DMS53 (cell line): ENCODE results near the gene IL17RD.

Experiments used
- DNase-seq: peaks from one replicate; lab custom pipeline; 2025; lab: John Stamatoyannopoulos, UW

Gene IL17RD

GRCh38 chr3:57164657-57165573 lies at the start of gene IL17RD:
TSS of gene IL17RD (minus strand) at chr3:57165353. CDS start at chr3:57165286, 67 bp downstream.
- peak; percentile 74 for DNase-seq

GRCh38 chr3:57206423-57206822 lies 41.3 kb upstream of the IL17RD start:
- no peak for DNase-seq

DNA sequence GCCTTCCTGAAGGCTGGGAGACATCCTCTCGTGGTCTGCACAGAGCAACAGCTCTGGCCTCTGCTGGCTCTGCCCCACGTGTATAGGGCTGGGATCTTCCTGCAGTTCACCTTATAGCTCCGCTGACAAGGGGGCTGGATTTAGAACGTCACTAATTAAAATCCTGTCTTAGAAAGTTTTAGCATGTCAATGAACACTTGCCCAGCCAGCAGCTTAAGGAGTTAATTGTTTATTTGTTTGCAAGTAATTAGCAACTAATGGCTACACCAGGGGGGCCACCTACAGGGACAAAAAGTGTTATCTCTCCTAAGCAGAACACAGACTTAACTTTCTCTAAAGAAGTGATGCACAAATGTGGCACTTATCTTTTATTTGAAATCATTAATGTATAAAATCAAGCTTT lies 34.7 kb upstream of the IL17RD start, which contains the start of gene HESX1:
HESX1 (minus strand) TSS at position 84 of the 403 bp plus-strand sequence; CDS start at position 24, 60 bp downstream.
- DNase-seq = no peak

DNA sequence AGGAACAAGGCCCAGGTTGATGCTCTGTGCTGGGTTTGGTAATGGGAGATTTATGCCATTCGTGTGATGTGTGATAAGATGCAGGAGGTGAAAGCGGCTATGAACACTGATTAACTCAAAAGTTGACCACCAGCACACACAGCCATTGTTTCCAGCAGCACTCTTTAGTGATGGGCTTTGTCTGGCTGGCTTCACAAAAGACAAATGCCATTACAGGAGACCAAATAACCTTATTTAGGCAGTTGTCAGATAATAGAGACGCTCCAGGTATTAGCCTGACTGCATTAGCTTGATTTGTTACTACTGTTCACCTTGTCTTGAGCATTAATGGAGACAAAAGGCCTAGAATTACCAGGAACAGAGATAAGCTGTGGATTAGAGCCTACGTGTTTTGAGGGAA lies 29.5 kb upstream of the IL17RD start:
- DNase-seq = no peak

DNA sequence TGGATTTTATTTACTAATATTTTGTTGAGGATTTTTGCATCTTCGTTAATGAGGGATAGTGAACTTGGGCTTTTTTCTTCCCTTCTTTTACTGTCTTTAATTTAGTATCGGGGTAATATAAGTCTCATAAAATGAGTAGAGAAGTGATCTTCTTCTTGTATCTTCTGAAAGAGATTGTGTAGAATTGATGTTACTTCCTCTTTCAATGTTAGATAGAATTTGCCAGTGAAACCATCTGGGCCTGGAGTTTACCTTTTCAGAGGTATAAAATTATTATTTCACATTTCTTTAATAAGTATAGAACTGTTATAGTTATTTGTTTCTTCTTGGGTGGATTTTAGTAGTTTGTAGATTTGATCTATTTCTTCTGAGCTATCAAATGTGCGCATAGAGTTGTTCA lies 26.9 kb upstream of the IL17RD start:
- no peak for DNase-seq

GRCh38 chr3:57184526-57184925 lies 19.4 kb upstream of the IL17RD start:
- no peak for DNase-seq

- peak; percentile 25 for DNase-seq
Measured at GRCh38 chr3:57179580-57180410, 14.6 kb upstream of the IL17RD start.

DNA sequence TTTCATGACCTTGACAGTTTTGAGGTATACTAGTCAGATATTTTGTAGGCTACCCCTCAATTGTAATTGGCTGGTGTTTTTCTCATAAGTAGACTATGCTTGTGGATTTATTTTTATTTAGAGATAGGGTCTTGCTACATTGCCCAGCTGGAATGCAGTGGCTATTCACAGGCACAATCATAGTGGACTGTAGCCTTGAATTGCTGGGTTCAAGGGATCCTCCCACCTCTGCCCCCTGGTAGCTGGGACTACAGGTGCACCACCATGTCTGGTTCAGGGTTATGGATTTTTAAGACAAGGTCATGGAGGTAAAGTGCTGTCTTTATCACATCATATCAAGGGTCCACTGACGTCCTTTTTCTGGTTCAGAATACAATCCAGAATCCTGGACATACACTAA lies 10.9 kb upstream of the IL17RD start:
- DNase-seq = no peak

- DNase-seq = no peak
Measured at GRCh38 chr3:57173687-57174086, 8.5 kb upstream of the IL17RD start.

DNA sequence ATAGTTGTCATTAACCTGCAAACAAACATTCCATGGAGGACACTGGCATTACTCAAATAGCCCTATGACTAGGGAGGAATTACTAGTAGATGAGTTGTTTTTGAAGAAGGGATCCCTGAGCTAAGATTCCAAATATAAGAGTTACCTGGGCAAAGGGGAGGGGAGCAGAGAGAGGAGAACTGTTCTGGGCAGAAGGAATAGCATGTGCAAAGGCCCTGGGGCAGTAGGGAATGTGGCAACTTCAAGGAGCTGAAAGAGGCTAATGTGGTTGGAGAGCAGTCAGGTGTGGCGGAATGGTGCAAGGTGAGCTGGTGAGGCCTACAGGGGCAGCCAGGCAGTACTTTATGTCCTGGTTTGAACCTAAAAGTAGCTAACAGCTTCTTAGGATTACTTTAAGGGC lies 5.8 kb upstream of the IL17RD start:
- no peak for DNase-seq

DNA sequence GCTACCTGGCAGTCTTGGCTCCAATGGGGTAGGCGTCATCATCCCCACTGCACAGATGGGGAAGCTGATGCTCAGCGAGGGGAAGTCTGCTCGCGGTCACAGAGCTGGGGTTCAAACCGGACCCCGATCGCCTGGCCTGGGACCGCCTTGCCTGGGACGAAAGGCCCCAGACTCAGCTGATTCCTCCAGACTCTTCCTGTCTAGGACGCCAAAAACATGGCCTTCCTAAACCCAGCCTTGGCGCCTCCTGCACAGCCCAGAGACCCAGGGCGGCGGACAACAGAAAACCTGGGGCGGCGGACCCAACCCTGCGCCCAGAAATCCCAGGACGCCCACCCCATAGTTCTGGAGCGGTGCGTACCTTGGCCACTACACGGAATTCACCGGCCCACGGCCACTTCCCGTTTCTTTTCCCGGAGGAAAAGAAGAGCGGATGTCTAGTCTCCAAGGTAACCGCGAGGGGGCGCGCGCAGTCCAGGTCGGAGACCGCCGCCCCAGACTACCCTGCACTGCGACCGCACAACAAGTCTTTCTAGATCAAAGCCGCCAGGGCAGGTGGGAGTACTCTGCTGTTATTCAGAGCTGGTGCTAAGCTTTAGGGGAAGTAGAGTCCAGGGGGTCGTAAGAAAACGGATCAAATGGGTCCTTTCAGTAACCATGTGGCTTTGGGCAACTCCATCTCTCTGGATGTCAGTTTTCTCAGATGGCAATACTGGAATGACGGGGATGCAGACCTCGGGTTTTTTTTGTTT lies 4.9 kb upstream of the IL17RD start:
- DNase-seq = peak; percentile 76

GRCh38 chr3:57169108-57169507 lies 4.0 kb upstream of the IL17RD start:
- no peak for DNase-seq

DNA sequence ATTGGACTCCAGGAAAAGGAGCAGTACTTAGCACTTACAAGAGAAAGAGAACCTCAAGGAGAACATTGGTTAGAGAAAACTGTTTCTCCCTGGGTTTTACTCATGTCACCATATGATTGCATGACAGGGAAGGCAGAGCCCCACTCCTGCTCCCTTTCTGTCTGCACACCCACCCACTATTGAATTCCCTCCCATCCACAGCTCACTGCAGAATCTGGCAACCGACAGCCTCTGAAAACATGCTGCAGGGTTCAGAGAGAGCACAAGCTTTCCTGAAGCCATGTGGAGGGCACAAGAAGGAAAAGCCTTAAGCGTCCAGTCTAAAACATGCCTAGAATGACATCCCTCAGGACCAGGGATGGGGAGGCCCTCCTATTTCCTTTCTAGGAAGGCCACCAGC lies 3.0 kb upstream of the IL17RD start:
- DNase-seq = no peak

- DNase-seq = no peak
Measured at GRCh38 chr3:57166660-57167059, 1.5 kb upstream of the IL17RD start.

DNA sequence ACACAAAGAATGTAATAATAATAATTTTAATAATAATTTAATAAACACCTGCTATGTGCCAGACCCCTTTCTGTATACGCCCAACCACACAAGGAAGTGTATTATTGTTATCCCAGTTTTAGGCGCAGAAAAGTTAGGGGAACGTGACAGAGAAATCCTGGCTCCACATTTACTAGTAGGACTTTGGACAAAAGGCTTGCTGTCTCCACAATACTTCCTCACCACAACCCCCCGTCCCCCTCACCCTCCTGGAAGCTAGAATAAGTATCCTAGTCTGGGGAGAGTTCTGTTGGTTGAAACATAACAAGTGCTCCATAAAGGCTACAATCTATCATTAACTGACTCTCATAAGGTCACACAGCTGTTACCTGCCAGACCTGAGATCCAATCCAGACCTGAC lies 488 bp upstream of the IL17RD start:
- no peak for DNase-seq

GRCh38 chr3:57164217-57164656 lies 916 bp downstream of the IL17RD start:
- DNase-seq = peak; percentile 34

DNA sequence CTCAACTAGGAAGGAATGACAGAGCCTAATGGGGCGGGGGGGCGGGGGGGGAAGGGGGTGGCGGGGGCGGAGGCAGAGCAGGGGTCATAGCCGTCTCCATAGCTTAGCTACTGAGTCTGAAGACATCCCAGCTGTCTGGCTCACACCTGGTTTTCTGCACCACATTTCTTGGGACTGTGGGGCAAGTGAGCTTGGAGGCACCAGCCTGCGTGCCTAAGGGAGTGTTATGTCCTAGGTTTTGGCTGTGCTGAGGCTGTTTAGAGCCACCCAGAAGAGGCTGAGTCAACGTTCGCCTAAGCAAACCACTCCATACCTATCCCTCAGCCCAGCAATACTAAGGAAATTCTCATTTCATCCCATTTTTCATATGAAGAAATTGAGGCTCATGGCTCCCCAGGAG lies 1.4 kb downstream of the IL17RD start:
- peak; percentile 14 for DNase-seq

GRCh38 chr3:57161915-57162314 lies 3.2 kb downstream of the IL17RD start:
- no peak for DNase-seq

GRCh38 chr3:57160765-57161538 lies 4.2 kb downstream of the IL17RD start:
- no peak for DNase-seq

DNA sequence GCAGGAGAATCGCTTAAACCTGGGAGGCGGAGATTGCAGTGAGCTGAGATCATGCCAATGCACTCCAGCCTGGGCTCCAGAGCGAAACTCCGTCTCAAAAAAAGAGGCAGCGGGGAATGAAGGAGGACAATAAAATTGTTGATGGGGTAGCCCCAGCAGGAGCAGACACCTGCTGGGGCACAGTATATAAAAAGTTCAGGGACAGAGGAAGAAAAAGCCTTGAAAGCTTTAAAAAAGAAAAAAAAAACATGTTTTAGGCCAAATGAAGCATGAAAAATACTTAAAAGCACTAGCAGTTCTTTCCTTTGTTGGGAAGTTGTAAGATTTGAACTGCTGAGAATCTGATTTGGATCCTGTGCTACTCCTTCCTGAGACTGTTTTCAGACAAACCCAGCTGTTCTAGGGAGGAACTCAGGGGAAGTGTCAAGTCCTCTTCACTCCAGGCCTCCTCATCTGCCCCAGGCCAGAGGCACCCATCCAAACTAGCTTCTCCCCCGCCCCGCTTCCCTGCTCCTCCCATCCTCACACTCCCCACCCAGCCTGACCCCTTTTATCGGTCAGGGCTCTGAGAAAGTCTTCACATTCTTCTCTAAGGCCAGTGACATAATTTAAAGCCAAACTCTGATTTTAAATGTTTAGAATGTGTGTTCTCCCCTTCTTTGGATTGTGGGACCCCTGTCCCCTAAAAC lies 4.9 kb downstream of the IL17RD start:
- DNase-seq = no peak
